ENCODE results near the gene COL5A1. TPM values are rescaled to one million over a fixed set of nuclear protein-coding genes. Genes with fewer than 3 reads are reported as not detected.

Gene COL5A1
- total and polyA plus RNA-seq, 2 donors (not counting 1 experiment from before 2014, with no cell fraction given), result 72.8 to 109 TPM

GRCh38 chr9:134704498-134704897, 62.9 kb downstream of the COL5A1 start:
- Histone ChIP-seq H2AFZ (ENCODE audit: low read length) (no peak overlapping the region), H3K9ac (ENCODE audit: insufficient read depth, low read length) (no peak overlapping the region), H3K36me3 (ENCODE audit: control insufficient read depth, insufficient read depth, low read length) (peaks cover 48% of the 10 kb centered on the region), H3K79me2 (ENCODE audit: control insufficient read depth, insufficient read depth, low read length) (peaks cover 8% of the 10 kb centered on the region), H3K4me2 (ENCODE audit: extremely low read depth, insufficient read depth, low read length) (no peak overlapping the region), H3K27ac (ENCODE audit: insufficient read depth, low read length) (no peak overlapping the region), H3K27me3 (ENCODE audit: control insufficient read depth, insufficient read depth, low read length) (no peaks in the 10 kb centered on the region), H4K20me1 (ENCODE audit: control insufficient read depth, extremely low read depth, insufficient read depth, low read length) (no peaks in the 10 kb centered on the region), H3K4me3 (replicated peaks in 1 of 4; ENCODE audit: control extremely low read depth in 1 of 4, insufficient read depth in 1 of 4, low read depth in 3 of 4, low read length in 4 of 4) (no peak overlapping the region), H3K9me3 (ENCODE audit: control insufficient read depth, insufficient read depth, low read depth, low read length) (no peaks in the 10 kb centered on the region), H3K4me1 (ENCODE audit: control insufficient read depth, extremely low read depth, insufficient read depth, low read length) (peaks cover 14% of the 10 kb centered on the region)
- no peak for TF ChIP-seq EZH2 (IDR thresholded peaks at IDR 0.05; ENCODE audit: low read length, missing control alignments)
- TF ChIP-seq, protein P1, sequence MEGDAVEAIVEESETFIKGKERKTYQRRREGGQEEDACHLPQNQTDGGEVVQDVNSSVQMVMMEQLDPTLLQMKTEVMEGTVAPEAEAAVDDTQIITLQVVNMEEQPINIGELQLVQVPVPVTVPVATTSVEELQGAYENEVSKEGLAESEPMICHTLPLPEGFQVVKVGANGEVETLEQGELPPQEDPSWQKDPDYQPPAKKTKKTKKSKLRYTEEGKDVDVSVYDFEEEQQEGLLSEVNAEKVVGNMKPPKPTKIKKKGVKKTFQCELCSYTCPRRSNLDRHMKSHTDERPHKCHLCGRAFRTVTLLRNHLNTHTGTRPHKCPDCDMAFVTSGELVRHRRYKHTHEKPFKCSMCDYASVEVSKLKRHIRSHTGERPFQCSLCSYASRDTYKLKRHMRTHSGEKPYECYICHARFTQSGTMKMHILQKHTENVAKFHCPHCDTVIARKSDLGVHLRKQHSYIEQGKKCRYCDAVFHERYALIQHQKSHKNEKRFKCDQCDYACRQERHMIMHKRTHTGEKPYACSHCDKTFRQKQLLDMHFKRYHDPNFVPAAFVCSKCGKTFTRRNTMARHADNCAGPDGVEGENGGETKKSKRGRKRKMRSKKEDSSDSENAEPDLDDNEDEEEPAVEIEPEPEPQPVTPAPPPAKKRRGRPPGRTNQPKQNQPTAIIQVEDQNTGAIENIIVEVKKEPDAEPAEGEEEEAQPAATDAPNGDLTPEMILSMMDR (conservative IDR thresholded peaks at IDR 0.05 in 1 of 2, IDR thresholded peaks at IDR 0.05 in 1 of 2; ENCODE audit: low read depth in 1 of 2, low read length in 2 of 2), result no peak
- peak in 1 of 2 donors; percentile 62 for DNase-seq (ENCODE audit: low read depth in 2 of 2)

- Histone ChIP-seq H3K36me3 (ENCODE audit: control insufficient read depth, insufficient read depth, low read length) (peaks cover 44% of the 10 kb centered on the region), H3K27ac (ENCODE audit: insufficient read depth, low read length) (no peak overlapping the region)
These were observed 64.2 kb downstream of the COL5A1 start for GRCh38 chr9:134705786-134706185.

GRCh38 chr9:134706522-134706921, 64.9 kb downstream of the COL5A1 start:
- Histone ChIP-seq H3K9me3 (ENCODE audit: control insufficient read depth, insufficient read depth, low read depth, low read length) (no peaks in the 10 kb centered on the region), H3K9ac (ENCODE audit: insufficient read depth, low read length) (peak overlapping the region; percentile 49), H3K27ac (ENCODE audit: insufficient read depth, low read length) (peak overlapping the region; percentile 70), H4K20me1 (ENCODE audit: control insufficient read depth, extremely low read depth, insufficient read depth, low read length) (no peaks in the 10 kb centered on the region), H3K27me3 (ENCODE audit: control insufficient read depth, insufficient read depth, low read length) (no peaks in the 10 kb centered on the region), H3K4me3 (replicated peaks in 1 of 4; ENCODE audit: control extremely low read depth in 1 of 4, insufficient read depth in 1 of 4, low read depth in 3 of 4, low read length in 4 of 4) (no peak overlapping the region), H3K4me1 (ENCODE audit: control insufficient read depth, extremely low read depth, insufficient read depth, low read length) (peaks cover 14% of the 10 kb centered on the region), H3K4me2 (ENCODE audit: extremely low read depth, insufficient read depth, low read length) (no peak overlapping the region), H3K79me2 (ENCODE audit: control insufficient read depth, insufficient read depth, low read length) (peaks cover 13% of the 10 kb centered on the region), H3K36me3 (ENCODE audit: control insufficient read depth, insufficient read depth, low read length) (peaks cover 37% of the 10 kb centered on the region), H2AFZ (ENCODE audit: low read length) (no peak overlapping the region)
- DNase-seq (ENCODE audit: low read depth in 2 of 2), result no peak
- TF ChIP-seq, protein P1 (conservative IDR thresholded peaks at IDR 0.05 in 1 of 2, IDR thresholded peaks at IDR 0.05 in 1 of 2; ENCODE audit: low read depth in 1 of 2, low read length in 2 of 2), result no peak
- no peak for TF ChIP-seq EZH2 (IDR thresholded peaks at IDR 0.05; ENCODE audit: low read length, missing control alignments)

More at GRCh38 chr9:134705786-134706185, 64.2 kb downstream of the COL5A1 start:
- TF ChIP-seq EZH2 (IDR thresholded peaks at IDR 0.05; ENCODE audit: low read length, missing control alignments), result no peak
- TF ChIP-seq, protein P1 (conservative IDR thresholded peaks at IDR 0.05 in 1 of 2, IDR thresholded peaks at IDR 0.05 in 1 of 2; ENCODE audit: low read depth in 1 of 2, low read length in 2 of 2), result no peak
- no peaks in the 10 kb centered on the region for H3K27me3 ChIP-seq (ENCODE audit: control insufficient read depth, insufficient read depth, low read length)
- no peaks in the 10 kb centered on the region for H4K20me1 ChIP-seq (ENCODE audit: control insufficient read depth, extremely low read depth, insufficient read depth, low read length)
- peaks cover 14% of the 10 kb centered on the region for H3K4me1 ChIP-seq (ENCODE audit: control insufficient read depth, extremely low read depth, insufficient read depth, low read length)
- H3K4me3 ChIP-seq (replicated peaks in 1 of 4; ENCODE audit: control extremely low read depth in 1 of 4, insufficient read depth in 1 of 4, low read depth in 3 of 4, low read length in 4 of 4), result no peak overlapping the region
- H2AFZ ChIP-seq (ENCODE audit: low read length), result no peak overlapping the region
- no peak overlapping the region for H3K9ac ChIP-seq (ENCODE audit: insufficient read depth, low read length)
- no peak overlapping the region for H3K4me2 ChIP-seq (ENCODE audit: extremely low read depth, insufficient read depth, low read length)
- H3K79me2 ChIP-seq (ENCODE audit: control insufficient read depth, insufficient read depth, low read length), result peaks cover 13% of the 10 kb centered on the region
- H3K9me3 ChIP-seq (ENCODE audit: control insufficient read depth, insufficient read depth, low read depth, low read length), result no peaks in the 10 kb centered on the region
- no peak for DNase-seq (ENCODE audit: low read depth in 2 of 2)

All from fibroblast of lung (primary cell).